Stromal cell of bone marrow (primary cell): Measurements from ENCODE around the gene ROR2.

ENCODE experiments used
- DNase-seq: peaks from one replicate; pipeline ENCODE4 v3.0.0-alpha.2; 2012; ENCODE audit warnings: low read depth

The ROR2 gene

GRCh38 chr9:91736898-91737601 is 213.0 kb downstream of the ROR2 start:
- DNase-seq: no peak

- no peak for DNase-seq
These were observed 213.7 kb downstream of the ROR2 start for GRCh38 chr9:91736311-91736710.

GRCh38 chr9:91735049-91735448 is 215.0 kb downstream of the ROR2 start:
- DNase-seq: no peak

GRCh38 chr9:91734371-91734981 is 215.6 kb downstream of the ROR2 start:
- DNase-seq: no peak

GRCh38 chr9:91733006-91733624 is 216.9 kb downstream of the ROR2 start:
- no peak for DNase-seq

GRCh38 chr9:91732187-91733005 is 217.6 kb downstream of the ROR2 start:
- no peak for DNase-seq

GRCh38 chr9:91730806-91731205 is 219.2 kb downstream of the ROR2 start:
- no peak for DNase-seq

GRCh38 chr9:91729558-91729842 is 220.5 kb downstream of the ROR2 start:
- no peak for DNase-seq

GRCh38 chr9:91727972-91728371 is 222.1 kb downstream of the ROR2 start:
- DNase-seq: no peak

- peak; percentile 28 for DNase-seq
These were observed 222.6 kb downstream of the ROR2 start for GRCh38 chr9:91727316-91727861.

GRCh38 chr9:91726406-91727100 is 223.5 kb downstream of the ROR2 start:
- DNase-seq: no peak

- DNase-seq: no peak
These were observed 224.4 kb downstream of the ROR2 start for GRCh38 chr9:91725651-91726050.

- no peak for DNase-seq
These were observed 225.2 kb downstream of the ROR2 start for GRCh38 chr9:91724609-91725505.

GRCh38 chr9:91724068-91724440 is 226.0 kb downstream of the ROR2 start:
- DNase-seq: no peak

- DNase-seq: no peak
These were observed 226.5 kb downstream of the ROR2 start for GRCh38 chr9:91723420-91724067.

GRCh38 chr9:91720751-91721705 is 229.0 kb downstream of the ROR2 start:
- DNase-seq: no peak

- no peak for DNase-seq
These were observed 229.7 kb downstream of the ROR2 start for GRCh38 chr9:91720313-91720712.

- no peak for DNase-seq
These were observed 232.0 kb downstream of the ROR2 start for GRCh38 chr9:91718071-91718470.

GRCh38 chr9:91716815-91717214 is 233.2 kb downstream of the ROR2 start:
- no peak for DNase-seq
